ENCODE measurements around the gene CD96. TPM values are rescaled to one million over a fixed set of nuclear protein-coding genes. Genes with fewer than 3 reads are reported as not detected.

The CD96 gene
- total RNA-seq, 1 experiment from 2014 or later: not detected

GRCh38 chr3:111617406-111617805, 75.4 kb downstream of the CD96 start:
- BruUV-seq (replicated peaks): no TSS peak
- Mint-ChIP-seq H3K4me3 (ENCODE audit: low read depth, unreplicated experiment) (no peak overlapping the region), H3K9me3 (ENCODE audit: low read depth, unreplicated experiment) (no peaks in the 10 kb centered on the region), H3K36me3 (ENCODE audit: insufficient read depth, unreplicated experiment) (no peaks in the 10 kb centered on the region), H3K27ac (ENCODE audit: unreplicated experiment) (no peak overlapping the region), H3K27me3 (ENCODE audit: unreplicated experiment) (no peaks in the 10 kb centered on the region), H3K4me1 (ENCODE audit: low read depth, unreplicated experiment) (no peaks in the 10 kb centered on the region)
- no peak for DNase-seq
- intact Hi-C loops (cut with micrococcal nuclease; ENCODE audit: unreplicated experiment): no loop called here
- CTCF ChIA-PET: interaction anchor here (1.1 to 3.1 kb wide), 2 partner anchors 39 to 74 kb away, joined by 3 to 44 read pairs; no protein-coding TSS in a partner anchor
- no peak for TF ChIP-seq CTCF (IDR thresholded peaks at IDR 0.05; ENCODE audit: unreplicated experiment)

- Mint-ChIP-seq H3K4me3 (ENCODE audit: low read depth, unreplicated experiment) (no peak overlapping the region), H3K9me3 (ENCODE audit: low read depth, unreplicated experiment) (no peaks in the 10 kb centered on the region), H3K4me1 (ENCODE audit: low read depth, unreplicated experiment) (no peaks in the 10 kb centered on the region), H3K27me3 (ENCODE audit: unreplicated experiment) (no peaks in the 10 kb centered on the region), H3K27ac (ENCODE audit: unreplicated experiment) (no peak overlapping the region), H3K36me3 (ENCODE audit: insufficient read depth, unreplicated experiment) (no peaks in the 10 kb centered on the region)
- TF ChIP-seq CTCF (IDR thresholded peaks at IDR 0.05; ENCODE audit: unreplicated experiment): no peak
- BruUV-seq (replicated peaks): no TSS peak
- DNase-seq: no peak
- intact Hi-C loops (cut with micrococcal nuclease; ENCODE audit: unreplicated experiment): no loop called here
- CTCF ChIA-PET: interaction anchor here (3.1 kb wide), 1 partner anchor 40 kb away, joined by 44 read pairs; no protein-coding TSS in a partner anchor
These were observed 76.1 kb downstream of the CD96 start for GRCh38 chr3:111617912-111618601.

- no peaks in the 10 kb centered on the region for H3K27me3 Mint-ChIP-seq (ENCODE audit: unreplicated experiment)
- BruUV-seq (replicated peaks): no TSS peak
- CTCF ChIA-PET: no interaction called here
- H3K9me3 Mint-ChIP-seq (ENCODE audit: low read depth, unreplicated experiment): no peaks in the 10 kb centered on the region
- intact Hi-C loops (cut with micrococcal nuclease; ENCODE audit: unreplicated experiment): no loop called here
- no peaks in the 10 kb centered on the region for H3K36me3 Mint-ChIP-seq (ENCODE audit: insufficient read depth, unreplicated experiment)
- TF ChIP-seq CTCF (IDR thresholded peaks at IDR 0.05; ENCODE audit: unreplicated experiment): no peak
- DNase-seq: no peak
- no peak overlapping the region for H3K27ac Mint-ChIP-seq (ENCODE audit: unreplicated experiment)
- H3K4me1 Mint-ChIP-seq (ENCODE audit: low read depth, unreplicated experiment): no peaks in the 10 kb centered on the region
- no peak overlapping the region for H3K4me3 Mint-ChIP-seq (ENCODE audit: low read depth, unreplicated experiment)
These were observed 76.9 kb downstream of the CD96 start for GRCh38 chr3:111618945-111619344.

- Mint-ChIP-seq H3K9me3 (ENCODE audit: low read depth, unreplicated experiment) (no peaks in the 10 kb centered on the region), H3K27me3 (ENCODE audit: unreplicated experiment) (no peaks in the 10 kb centered on the region), H3K27ac (ENCODE audit: unreplicated experiment) (no peak overlapping the region), H3K36me3 (ENCODE audit: insufficient read depth, unreplicated experiment) (no peaks in the 10 kb centered on the region), H3K4me1 (ENCODE audit: low read depth, unreplicated experiment) (no peaks in the 10 kb centered on the region), H3K4me3 (ENCODE audit: low read depth, unreplicated experiment) (no peak overlapping the region)
- CTCF ChIA-PET: no interaction called here
- DNase-seq: no peak
- intact Hi-C loops (cut with micrococcal nuclease; ENCODE audit: unreplicated experiment): loop anchor here (2.0 kb wide), 1 partner anchor 27 kb away; no protein-coding TSS in a partner anchor
- no peak for TF ChIP-seq CTCF (IDR thresholded peaks at IDR 0.05; ENCODE audit: unreplicated experiment)
- no TSS peak for BruUV-seq (replicated peaks)
These were observed 77.8 kb downstream of the CD96 start for GRCh38 chr3:111619833-111620232.

All from Calu3 (cell line).